HG03565 (cell line): Measurements from ENCODE around the gene MAP3K5.
"Not testable (repeated sequence)": the region's sequence is repeated elsewhere in the genome, so short reads cannot be mapped to it uniquely, and the experiment has no call there.

Experiments
- ATAC-seq: cut with Tn5 transposase; IDR thresholded peaks from one replicate; pipeline ENCODE4 v1.9.1; 2021; ENCODE audit warnings: mild to moderate bottlenecking, moderate library complexity; ENCODE audit not compliant: unreplicated experiment

MAP3K5 gene

DNA sequence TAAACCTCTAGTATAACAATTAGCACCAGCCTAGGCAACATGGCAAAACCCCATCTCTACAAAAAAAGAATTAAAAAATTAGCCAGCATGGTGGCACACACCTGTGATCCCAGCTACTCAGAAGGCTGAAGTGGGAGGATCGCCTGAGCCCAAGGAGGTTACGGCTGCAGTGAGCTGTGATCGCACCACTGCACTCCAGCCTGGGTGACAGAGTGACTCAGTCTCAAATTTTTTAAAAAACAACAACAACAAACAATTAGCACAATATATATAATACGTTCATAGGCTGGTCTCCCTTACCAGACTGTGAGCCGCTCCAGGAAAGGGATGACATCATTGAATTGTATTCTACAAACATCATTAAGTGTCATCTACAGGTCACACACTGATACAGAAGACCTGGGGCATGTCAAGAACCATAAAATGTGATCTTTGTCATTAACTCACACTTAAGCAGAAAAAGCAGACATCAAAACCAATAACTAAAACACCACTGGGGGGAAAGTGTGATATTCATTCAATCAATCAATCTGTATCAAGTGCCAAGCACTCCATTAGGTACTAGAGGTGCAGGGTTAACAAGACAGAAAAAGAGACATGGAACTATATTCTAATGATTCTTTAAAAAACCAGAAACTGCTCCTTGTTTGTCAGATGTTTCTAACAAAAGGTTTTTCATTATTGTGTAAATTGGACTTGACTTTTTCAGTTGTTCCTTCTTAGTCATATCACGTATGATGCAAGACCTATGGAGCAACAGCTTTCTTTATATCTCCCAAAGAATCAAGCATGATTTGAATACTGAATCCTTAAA lies 17.8 kb downstream of the MAP3K5 start:
- no peak for ATAC-seq

DNA sequence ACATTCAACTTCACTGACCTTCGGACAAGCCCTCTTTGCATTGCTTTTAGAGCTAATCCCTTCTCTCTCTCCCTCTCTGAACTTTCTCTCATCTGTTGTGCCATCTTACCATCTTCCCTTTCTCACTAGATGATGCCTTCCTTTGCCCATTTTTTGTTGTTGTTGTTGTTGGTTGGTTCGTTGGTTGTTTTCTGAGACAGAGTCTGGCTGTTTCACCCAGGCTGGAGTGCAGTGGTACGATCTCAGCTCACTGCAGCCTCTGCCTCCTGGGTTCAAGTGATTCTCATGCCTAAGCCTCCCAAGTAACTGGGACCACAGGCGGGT lies 18.8 kb downstream of the MAP3K5 start:
- ATAC-seq, result no peak

DNA sequence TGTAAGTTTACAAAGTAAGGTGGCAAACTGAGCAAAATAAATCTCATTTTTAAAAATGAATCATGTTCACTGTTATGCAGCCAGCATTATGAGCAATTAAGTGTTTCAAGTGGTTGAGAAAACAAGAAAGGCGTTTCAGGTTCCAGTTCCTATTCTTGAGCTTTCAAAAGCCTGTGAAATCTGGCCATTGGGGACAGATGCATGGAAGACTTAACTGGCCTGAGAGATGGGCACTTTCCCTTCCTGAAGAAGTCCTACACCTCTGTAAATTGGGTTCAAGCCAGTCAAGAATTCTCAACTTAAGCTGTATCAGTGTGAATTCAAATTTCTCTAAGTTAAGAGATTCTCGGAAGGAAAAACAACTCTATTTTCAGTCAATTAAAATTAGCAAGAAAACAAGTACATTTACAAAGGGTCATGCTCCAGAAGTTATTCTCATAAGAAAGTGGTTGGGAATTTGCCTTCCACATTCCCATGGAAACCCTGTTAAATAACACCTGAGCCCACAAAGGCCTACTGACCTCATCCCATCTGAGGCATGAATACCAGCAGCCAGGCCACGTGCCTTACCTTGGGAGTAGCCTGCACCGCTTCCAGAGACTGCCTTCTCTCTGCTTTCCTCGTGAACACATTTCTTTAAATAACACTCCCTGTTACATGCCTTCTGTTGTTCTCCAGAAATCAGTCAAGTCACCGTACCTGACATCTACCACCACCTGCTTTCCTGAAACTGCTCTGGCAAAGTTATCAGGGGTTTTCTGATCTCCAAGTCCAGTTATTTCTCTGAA lies 19.4 kb downstream of the MAP3K5 start:
- peak; percentile 46 for ATAC-seq

DNA sequence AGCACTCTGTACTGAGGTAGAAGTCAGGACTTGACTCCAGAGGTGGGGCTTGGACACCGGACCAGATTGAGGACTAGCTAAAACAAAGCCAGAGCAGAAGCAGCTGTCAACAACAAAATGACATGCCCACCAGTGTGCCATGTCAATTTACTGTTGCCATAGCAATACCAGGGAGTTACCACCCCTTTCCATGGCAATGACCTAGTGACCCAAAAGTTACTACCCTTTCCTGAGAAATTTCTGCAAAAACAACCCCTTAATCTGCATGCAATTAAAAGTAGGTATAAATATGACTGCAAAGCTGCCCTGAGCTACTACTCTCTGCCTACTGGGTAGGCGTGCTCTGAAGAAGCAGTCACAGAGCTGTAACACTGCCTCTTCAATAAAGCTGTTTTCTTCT lies 21.0 kb downstream of the MAP3K5 start:
- no peak for ATAC-seq

DNA sequence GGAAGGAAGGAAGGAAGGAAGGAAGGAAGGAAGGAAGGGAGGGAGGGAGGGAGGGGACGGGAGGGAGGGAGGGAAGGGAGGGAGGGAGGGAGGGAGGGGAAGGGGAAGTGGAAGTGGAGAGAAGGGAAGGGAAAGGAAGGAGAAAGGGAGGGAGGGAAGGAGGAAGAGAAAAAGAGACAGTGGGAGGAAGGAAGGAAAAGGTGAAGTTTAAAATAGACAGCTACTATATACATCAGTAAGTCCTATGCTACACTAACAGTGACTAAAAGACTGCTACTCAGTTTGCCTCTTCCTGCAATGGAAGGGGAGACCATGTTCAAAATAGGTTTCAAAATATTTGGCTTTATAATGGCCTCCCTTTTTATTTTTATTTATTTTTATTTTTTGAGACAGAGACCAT lies 22.5 kb downstream of the MAP3K5 start:
- ATAC-seq, result no peak

DNA sequence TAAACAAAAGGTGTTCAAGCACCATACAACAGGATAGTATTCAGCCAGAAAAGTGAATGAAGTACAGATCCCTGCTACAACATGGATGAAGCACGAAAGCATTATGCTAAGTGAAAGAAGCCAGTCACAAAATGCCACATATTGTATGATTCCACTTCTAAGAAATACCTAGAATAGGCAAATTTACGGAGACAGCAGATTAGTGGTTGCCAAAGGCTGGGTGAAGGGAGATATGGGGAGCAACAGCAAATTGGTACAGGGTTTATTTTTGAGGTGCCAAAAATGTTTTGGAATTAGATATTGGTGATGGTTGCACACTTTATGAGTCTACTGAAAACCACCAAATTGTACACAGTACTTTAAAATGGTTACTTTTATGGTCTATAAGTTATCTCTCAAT lies 23.2 kb downstream of the MAP3K5 start:
- ATAC-seq, result no peak

DNA sequence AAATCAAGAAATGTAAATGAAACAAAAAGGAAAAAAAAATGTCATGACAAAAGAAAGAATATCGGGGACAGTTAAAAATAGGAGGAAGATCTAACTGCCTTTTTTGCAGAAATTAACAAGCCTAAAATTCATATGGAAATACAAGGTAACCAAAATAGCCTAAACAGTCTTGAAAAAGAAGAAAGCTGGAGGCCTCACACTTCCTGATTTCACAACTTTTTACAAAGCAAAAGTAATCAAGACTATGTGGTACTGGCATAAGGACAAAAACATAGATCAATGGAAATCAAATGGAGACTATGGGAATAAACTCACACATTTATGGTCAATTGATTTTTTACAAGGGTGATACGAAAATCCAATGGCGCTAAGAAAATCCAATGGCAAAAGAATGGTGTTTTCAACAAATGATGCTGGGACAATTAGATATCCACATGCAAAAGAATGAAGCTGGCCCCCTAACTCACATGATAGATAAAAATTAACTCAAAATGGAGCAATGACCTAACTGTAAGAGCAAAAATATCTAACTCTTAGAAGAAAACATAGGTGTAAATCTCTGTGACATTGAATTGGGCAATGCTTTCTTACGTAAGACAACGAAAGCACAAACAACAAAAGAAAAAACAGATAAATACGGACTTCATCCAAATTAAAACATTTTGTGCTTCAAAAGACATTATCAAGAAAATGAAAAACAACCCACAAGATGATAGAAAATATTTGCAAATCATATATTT lies 24.5 kb downstream of the MAP3K5 start:
- no peak for ATAC-seq

DNA sequence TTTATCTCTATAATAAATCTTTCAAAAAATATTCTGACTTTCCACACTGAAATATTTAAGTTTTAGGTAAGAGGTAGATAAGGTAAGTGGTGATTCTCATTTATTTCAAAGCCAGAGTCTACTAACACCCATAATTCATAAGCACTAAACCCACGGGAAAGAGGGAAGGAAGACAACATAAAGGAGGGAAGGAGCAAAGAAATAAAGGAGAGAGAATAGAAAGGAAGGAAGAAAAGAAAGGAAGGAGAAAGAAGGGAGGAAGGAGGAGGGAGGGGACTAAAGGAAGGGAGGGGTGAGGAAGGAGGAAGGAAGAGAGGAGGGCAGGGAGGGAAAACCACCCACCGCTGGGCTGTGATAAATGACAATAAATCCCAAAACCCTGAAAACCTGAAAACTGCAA lies 25.2 kb downstream of the MAP3K5 start:
- ATAC-seq, result no peak

DNA sequence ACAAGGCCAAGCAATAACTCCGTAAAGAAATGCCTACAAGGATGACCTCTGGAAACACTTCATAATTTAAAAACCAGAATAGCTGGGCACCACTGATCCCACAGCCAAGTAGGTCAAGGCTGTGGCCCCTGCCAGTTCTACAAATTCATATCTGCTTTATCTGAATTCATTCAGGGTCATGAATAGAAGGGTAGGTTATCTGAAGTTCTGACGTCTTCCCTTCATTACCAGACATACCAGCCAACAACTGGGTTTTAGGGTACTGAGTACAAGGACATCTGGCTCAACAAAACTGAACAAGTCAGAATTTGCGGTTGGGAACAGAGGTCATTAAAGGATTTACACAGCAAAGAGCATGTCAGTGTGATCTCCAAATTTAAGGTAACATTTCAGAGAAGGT lies 26.0 kb downstream of the MAP3K5 start:
- ATAC-seq, result no peak

DNA sequence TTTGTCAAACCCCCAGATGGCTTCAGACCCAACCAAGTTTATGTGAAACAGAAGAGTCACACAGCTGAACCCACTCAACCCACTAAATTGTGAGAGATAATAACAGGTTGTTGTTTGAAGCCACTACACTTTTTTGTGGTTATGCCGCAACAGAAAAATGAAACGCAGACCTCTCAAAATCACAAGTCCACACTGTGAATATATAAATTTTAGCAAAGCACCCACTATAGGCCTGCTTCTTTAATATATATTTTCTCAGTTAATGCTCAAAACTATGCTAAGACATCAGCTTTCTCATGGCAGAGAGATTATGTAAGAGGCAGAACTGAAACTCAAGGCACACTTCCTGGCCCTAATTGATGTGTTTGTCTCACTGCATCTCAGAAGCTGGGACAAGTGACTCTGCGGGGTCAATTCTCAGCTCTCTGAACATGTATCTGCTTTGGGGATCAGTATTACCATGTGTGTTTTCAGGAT lies 27.7 kb downstream of the MAP3K5 start:
- peak; percentile 42 for ATAC-seq

DNA sequence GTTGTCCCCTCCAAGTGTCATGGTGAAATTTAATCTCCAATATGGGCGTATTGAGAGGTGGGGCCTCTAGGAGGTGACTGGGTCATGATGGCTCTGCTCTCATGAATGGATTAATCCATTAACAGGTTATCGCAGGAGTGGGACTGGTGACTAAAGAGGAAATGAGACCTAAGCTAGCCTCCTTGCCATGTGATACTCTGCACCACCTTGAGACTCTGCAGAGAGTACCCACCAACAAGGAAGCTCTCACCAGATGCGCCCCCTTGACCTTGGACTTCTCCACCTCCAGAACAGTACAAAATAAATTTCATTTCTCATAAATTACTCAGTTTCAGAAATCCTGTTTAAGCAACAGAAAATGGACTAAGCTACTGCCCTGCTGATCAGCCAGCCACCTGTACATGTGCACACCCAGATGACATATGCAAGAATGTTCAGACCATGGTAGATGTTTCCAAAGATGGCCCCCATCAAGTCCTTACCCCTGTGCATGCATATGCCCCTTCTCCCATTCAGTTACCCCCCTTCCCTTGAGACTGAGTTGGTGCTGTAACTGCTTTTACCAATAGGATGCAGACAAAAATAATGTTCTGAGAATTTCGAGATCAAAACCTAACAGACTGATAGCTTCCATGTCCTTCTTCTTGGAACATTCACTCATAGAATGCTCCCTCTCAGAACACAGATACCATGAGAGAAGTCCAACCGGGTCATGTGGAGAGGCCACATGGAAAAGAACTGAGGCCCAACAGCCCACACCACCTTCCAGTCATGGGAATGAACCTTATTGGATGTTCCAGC lies 28.4 kb downstream of the MAP3K5 start:
- ATAC-seq, result no peak

DNA sequence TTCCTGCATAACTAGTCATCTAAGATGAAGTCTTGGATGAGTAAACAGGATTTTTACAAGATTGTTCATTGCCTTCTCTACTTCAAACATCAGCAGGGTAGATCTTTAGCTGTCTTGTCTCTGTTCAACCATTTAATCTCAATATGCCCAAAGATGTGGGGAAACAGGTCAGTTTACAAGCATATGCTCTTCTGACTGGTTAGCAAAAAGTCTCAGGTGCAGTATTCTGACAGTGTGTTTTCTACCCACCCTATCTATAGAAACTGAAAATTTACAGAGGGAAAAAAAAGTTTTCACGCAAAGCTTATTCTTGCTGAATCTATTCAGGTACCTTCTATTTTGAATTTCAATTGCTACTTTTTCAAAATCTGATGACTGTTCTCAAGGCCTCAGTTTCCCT lies 29.0 kb downstream of the MAP3K5 start:
- no peak for ATAC-seq

DNA sequence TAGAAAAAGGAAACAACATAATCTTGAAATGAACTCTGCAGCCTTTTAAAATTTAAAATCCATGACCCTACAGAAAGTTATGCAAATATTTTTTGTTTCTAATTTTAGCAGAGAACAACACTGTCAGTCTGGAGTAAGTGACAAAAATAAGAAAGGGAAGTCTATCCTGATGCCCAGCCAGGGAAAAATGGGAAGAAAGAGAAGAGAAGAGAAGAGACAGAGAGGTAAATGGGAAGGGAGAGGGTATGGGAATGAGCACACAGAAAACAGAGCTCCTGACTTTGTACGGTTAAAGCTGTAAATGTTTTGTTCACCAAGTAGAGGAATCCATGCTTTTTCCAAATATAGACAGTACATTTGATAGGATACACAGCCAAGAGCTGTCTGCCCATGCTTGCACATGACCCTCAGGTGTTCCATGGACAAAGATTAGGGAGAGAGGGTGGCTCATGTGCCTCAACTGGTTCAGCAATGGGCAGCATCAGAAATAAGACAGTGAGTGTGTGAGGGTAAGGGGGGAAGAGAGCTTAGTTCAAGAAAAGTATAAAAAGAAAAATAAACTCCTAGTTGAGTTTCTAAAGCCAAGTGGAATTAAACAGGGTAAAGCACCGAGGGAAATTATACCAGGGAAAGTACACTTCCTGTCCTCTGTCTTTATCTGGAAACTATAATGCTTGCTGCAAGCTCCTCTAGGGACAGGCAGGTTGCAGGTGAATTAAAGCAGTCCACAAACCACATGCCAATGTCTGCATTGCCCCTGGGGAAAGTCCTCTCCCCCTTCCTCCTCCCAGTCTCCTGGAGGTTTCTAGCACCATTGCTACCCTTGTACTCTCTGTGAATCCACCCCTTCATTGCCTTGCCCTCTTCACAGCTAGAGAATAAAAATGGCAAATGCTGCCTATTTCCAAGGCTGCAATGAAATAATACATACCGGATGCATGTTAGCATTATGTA lies 30.0 kb downstream of the MAP3K5 start:
- ATAC-seq, result no peak

DNA sequence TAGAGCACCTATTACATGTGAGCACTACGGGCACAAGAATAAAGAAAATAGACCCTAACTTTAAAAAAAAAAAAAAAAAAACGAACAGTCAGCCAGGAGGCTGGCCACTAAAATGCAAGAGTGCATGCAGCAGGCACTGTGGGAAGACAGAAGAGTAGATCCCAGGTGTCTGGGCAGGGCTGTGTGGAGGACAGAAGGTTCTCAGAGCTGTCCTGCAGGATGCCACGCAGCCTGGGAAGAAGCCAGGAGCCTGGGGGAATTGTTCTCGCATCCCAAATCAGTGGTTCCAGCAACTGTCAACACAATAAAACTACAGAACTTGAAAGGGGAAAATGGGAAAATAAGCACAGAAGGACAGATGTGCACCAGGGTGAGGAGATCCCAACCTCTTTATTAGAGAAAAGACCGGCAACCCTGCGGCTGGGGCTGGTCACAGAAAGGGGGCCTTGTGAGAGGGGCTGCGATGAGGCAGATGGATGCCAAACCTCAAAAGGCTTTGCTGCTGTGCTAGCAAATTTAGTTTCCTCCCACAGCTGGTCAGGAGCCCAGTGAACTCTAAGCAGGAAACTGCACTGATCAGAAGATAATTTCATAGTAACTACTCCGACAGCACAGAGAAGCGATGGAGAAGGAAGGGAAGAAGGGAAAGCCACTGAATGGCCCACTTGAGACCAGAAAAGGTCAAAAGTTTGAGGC lies 30.9 kb downstream of the MAP3K5 start:
- no peak for ATAC-seq

DNA sequence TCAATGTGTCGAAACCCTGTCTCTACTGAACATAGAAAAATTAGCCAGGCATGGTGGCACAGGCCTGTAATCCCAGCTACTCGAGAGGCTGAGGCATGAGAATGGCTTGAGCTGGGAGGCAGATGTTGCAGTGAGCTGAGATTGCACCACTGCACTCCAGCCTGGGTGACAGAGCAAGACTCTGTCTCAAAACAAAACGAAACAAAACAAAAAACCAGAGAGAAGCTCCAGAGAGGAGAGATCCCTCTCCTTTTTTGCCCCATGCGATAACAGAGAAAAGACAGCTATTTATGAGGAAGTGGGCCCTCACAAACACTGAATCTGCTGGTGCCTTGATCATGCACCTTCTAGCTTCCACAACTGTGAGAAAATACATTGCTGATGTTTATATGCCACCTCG lies 31.5 kb downstream of the MAP3K5 start:
- ATAC-seq, result not testable (repeated sequence)

DNA sequence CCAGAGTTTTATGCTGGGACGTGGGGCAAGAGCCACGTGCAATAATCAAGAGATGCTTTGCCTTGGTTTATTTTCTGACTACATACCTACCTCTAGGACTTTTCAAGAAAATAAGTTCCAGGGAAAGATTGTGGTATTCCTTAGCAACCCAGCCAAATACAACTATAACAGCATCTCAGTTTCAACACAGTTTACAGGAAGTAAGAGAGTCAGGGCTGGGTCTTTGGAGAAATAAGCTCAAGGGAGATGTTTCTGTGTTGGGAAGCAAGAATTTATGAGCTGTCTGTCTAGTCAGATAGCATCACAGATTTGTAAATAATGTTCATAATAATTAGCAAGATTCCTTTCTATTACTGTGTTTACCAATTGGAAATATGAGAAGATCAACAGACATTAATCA lies 35.1 kb downstream of the MAP3K5 start:
- no peak for ATAC-seq

DNA sequence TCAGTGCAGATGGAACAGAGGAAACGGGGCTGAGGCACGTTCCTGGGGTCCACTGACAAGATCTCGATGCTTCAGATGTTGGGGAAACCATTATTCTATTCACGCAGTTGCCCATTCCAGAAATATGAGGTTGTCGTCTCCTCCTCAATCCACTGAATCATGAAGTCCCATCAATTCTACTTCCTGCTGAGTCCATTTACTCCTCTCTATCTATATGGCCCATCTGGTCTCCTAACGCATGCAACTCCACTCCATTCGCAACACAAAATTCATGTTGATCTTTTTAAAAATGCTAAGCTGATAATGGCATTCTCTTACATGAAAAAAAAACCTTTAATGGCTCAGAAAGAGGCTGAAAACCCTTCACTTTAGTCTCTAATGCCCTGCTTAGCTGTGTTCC lies 37.5 kb downstream of the MAP3K5 start:
- ATAC-seq, result no peak

DNA sequence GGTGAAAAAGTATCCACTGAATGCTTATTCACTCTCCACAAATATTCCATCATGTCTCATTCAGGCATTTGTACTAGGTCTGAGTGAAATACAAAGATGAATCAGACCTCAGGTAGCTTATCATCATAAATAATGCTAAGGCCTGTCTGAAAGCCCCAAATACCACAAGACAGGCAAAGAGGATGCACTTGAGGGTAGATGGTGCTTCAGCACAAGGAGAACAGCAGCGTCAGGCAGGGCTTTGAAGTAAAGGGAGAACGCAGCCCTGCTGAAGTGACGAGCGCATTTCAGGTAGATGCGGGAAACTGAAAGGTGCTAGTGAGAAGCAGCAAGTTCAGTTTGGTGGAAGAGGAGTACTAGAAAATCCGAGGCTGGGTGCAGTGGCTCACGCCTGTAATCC lies 38.7 kb downstream of the MAP3K5 start:
- ATAC-seq, result no peak

DNA sequence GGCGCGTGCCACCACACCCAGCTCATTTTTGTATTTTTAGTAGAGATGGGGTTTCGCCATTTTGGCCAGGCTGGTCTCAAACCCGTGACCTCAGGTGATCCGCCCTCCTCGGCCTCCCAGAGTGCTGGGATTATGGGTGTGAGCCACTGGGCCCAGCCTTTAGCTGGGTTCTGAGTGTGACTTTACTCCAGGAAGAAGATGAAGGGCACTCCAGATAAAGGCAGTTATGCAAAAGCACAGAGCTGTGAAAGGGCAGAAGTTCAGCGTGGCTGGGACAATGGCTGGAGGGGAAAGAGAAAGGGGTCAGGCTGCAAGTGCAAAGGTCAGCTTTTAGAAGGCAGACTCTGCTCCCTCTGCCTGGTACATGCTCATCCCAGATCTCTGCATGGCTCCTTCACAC lies 39.7 kb downstream of the MAP3K5 start:
- no peak for ATAC-seq
